GM19395 (cell line): ENCODE measurements around the gene TLL1.

ENCODE experiments used
- ATAC-seq: cut with Tn5 transposase; IDR thresholded peaks from one replicate; pipeline ENCODE4 v1.9.1; 2021; ENCODE audit warnings: mild to moderate bottlenecking, moderate library complexity; ENCODE audit not compliant: unreplicated experiment

The TLL1 gene

DNA sequence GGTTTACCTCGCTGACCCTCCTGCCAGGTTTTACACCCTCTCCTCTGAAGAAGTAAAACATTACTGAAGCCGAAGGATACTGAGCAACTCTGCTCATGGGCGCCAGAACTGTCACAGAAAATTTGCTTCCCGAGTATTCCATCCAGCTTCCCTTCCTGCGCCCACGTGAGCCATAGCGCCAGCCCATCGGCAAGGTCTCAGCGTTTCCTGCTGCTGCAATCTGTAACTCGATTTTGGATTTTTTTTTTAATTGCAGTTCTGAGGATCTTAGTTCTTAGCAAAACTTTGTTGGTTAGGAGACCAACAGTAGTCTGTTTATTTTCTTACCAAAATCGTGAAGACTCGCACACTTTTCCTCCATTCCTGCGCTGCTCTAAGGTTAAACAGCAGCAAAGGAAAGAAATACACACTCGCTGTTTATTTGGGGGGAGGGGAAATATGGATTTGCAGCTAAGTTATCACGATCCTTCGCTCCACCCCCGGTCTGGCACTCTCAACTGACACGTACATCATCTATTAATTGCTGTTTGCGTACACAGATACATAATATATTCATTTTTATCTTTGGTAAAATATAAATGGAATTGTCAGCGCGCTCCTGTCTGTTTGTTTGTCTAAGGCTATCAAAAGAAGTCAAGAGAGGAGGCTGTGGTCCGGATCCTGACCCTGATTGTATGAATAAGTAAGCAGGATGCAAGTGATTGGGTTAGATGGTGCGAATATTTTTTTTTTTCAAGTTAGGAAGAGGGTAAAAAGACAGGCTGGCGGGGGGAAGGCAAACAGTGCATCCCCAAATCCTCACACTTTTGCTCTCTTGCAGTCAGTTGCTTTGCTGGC lies at the start of gene TLL1:
Gene TLL1, plus strand, starts transcription at position 777 of the 837 bp plus-strand sequence. CDS start 668 bp downstream, outside the sequence.
- ATAC-seq, result no peak

GRCh38 chr4:165826166-165826565 lies 46.9 kb upstream of the TLL1 start:
- ATAC-seq, result no peak

- ATAC-seq, result no peak
Measured at GRCh38 chr4:165827018-165827417, 46.0 kb upstream of the TLL1 start.

DNA sequence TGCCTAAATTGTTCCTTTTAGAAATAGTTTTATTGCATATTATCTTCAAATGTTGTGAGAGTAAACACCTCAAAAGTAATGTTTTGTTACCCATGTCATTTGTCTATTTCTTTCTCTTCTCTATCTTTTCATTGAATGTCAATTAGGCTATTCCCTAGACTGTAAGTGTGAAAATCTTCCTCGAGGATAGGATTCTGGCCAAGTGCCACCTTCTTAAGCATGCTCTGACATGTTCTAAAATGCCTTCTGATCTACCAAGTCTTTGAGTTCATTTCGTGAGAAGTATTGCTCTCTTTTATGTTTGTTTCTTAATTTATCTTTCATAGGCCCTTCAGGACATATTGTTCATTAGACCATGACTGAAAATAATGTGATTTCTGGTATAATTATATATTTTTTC lies 44.1 kb upstream of the TLL1 start:
- ATAC-seq, result no peak

DNA sequence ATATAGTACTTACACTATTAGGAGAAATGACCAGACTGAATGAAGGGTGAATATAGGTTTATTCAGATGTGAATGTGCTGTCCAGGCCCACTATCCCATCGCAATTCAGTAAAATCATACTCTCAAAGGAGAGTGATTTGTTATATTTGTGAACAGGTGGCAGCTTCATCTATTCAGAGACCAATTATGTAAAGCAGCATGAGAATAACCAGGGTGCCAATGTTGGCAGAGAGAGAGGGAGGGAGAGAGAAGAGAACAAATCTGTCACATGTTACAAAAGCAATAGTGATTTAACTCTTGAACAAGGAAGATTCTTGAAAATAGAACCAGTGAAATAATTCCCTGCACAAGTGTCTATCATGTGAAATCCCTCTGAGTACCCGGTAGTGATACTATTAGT lies 38.9 kb upstream of the TLL1 start:
- no peak for ATAC-seq

- no peak for ATAC-seq
Measured at GRCh38 chr4:165838575-165838974, 34.5 kb upstream of the TLL1 start.

DNA sequence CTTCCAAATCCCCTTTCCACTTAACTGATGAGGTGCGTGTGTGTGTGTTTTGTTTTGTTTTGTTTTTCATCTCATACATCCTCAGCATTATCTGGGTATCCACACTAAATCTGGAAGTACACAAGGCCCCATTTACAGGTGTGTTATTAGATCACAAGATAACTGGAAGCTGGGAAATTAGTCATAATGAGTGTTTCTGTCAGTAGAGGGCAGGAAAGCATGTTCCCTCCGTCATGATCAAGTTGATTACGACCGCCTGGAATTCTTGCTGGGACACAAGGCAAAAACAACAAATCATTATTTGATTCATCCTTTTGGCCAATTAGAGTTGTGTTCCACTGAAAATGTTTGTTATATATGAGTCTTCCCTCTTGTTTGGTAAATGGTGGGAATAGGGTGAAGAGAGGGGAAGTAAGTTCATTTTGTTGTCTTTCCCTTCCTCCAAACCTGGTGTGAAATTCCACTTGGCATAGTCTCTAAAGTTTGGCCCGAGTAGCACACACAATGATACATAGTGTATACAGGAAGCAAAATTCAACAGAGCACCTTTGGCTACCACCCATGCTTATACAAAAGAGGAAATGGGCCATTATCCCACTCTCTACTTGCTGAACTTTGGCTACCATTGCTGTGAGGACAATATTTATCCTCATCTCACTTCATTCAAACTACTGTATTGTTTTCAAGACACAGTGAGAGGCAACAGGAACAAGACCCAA lies 33.3 kb upstream of the TLL1 start:
- no peak for ATAC-seq

DNA sequence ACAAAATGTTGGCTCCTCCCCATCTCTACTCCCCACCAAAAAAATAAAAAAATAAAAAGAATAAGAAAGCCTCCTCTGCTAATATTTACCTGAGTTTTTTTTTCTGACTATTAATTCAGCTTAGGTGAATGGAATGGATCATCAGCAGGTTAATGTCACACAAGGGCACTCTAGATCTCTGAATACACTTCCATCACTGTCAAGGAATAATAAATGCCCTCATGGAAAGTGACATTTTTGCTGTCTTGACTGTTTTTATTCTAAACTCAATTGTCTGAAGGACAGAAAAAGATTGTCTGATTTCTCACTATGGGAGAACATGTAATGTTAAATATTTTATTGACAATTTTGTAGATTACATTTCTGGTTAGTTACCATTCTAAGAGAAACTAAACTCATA lies 30.4 kb upstream of the TLL1 start:
- ATAC-seq, result no peak

- ATAC-seq, result no peak
Measured at GRCh38 chr4:165844161-165844560, 28.9 kb upstream of the TLL1 start.

DNA sequence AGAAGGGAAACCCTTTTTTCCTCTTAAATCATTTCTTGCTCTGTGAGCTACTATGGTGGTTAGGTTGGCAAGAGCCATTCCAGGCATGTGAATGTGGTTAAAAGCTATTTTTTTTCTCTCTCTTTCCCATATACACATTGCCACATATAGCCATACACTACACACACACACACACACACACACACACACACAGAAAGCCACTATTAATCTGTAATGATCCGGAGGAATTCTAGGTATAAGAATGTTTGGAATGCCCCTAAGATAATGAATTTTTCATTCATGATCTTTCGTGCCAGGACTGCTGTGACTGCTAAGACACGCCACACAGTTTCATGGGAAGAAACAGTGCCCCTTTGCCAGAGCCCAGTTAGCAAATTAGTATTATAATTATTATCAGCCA lies 21.8 kb upstream of the TLL1 start:
- no peak for ATAC-seq

DNA sequence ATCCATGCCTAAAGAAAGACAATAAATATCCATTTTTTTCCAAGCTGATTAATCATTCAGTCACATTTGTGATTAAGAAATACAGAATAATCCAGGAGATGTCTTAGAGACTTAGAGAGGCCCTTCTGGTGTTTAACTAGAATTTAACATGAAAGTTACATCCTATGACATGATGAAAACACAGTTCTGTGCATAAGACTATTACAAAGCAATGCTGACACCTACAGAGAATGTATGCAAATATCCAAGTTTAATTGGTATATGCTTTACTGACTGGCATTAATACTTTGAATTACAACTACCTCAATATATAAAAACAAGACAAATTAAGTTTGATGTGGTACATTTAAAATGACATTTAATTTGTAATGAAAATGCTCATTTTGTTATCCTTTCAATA lies 17.8 kb upstream of the TLL1 start:
- no peak for ATAC-seq

GRCh38 chr4:165861363-165861762 lies 11.7 kb upstream of the TLL1 start:
- no peak for ATAC-seq

GRCh38 chr4:165864271-165864670 lies 8.8 kb upstream of the TLL1 start:
- ATAC-seq, result no peak

DNA sequence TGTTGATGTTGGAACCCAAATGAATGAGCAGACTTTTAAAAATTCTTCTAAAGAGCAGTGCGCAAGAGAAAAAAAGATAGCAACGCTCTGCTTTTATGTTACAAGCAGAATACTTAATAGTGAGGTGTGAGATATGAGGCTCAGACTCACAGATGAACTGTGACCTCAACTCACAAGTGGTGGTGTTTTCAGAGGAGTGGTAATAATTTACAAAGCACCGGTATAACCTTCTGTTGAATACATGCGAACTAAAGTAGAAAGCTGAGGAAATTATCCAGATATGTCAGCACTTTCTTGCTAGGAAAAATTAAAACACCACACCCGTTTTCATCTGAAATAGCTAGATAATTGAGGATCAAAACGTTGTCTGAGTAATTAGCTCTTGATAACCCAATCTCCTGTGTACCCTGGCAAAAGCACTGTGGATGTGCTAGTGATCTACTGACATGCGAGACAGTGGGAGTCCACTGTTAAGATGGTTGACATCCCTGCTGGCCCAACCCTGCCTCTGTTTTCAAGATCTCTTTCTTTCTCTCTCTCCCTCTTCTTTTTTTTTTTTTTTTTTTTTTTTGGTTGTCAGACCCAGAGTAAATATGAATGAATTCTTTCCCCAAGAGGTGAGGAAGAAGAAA lies 6.9 kb upstream of the TLL1 start:
- no peak for ATAC-seq

DNA sequence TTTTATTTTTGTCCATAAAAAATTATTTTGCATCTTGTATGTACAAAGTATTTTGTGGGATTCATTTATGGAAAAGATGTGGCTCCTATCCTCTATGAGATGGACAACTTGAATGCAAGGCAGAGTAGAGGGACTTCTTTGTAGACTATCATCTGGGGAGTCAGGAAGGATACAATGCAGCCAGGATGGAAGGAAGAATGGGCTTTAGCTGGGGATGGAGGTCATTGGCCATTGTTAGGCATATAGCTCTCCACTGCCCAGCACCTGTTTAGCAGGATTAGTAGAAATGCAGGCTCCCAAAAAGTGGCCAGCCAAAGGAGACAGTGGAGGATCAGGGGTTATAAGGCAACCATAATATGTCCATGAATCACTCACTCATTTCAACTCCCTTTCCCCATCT lies 5.1 kb upstream of the TLL1 start:
- no peak for ATAC-seq

GRCh38 chr4:165873298-165874071 lies 448 bp downstream of the TLL1 start:
- peak; percentile 37 for ATAC-seq

- no peak for ATAC-seq
Measured at GRCh38 chr4:165874072-165874790, 1.2 kb downstream of the TLL1 start.

GRCh38 chr4:165874791-165875371 lies 1.8 kb downstream of the TLL1 start:
- no peak for ATAC-seq

GRCh38 chr4:165875446-165875845 lies 2.4 kb downstream of the TLL1 start:
- no peak for ATAC-seq

GRCh38 chr4:165877286-165877685 lies 4.2 kb downstream of the TLL1 start:
- ATAC-seq, result no peak
